Measurements from ENCODE around the gene C3orf70.

The C3orf70 gene

GRCh38 chr3:185040425-185040824 is 112.4 kb downstream of the C3orf70 start:
- H3K4me1 ChIP-seq (ENCODE audit: control insufficient read depth in 1 of 2, insufficient read depth in 1 of 2, low read depth in 1 of 2, low read length in 1 of 2), result peaks cover 0 to 3% of the 10 kb centered on the region in 2 experiments
- H3K27ac ChIP-seq, result no peak overlapping the region
- H3K4me3 ChIP-seq (ENCODE audit: low read depth in 1 of 2, low read length in 1 of 2), result no peak overlapping the region
- H3K27me3 ChIP-seq, result no peaks in the 10 kb centered on the region
- TF ChIP-seq CTCF (IDR thresholded peaks at IDR 0.05), result no peak
- H3K36me3 ChIP-seq, result peaks cover 28% of the 10 kb centered on the region
- no peaks in the 10 kb centered on the region for H3K9me3 ChIP-seq

GRCh38 chr3:185037801-185038200 is 115.1 kb downstream of the C3orf70 start:
- no peaks in the 10 kb centered on the region for H3K27me3 ChIP-seq
- no peak overlapping the region for H3K27ac ChIP-seq
- H3K4me1 ChIP-seq (ENCODE audit: control insufficient read depth in 1 of 2, insufficient read depth in 1 of 2, low read depth in 1 of 2, low read length in 1 of 2), result no peaks in the 10 kb centered on the region
- peaks cover 16% of the 10 kb centered on the region for H3K36me3 ChIP-seq
- H3K4me3 ChIP-seq (ENCODE audit: low read depth in 1 of 2, low read length in 1 of 2), result no peak overlapping the region
- no peaks in the 10 kb centered on the region for H3K9me3 ChIP-seq
- no peak for TF ChIP-seq CTCF (IDR thresholded peaks at IDR 0.05)

GRCh38 chr3:185030951-185031350 is 121.9 kb downstream of the C3orf70 start:
- Histone ChIP-seq H3K9me3 (no peaks in the 10 kb centered on the region), H3K27me3 (no peaks in the 10 kb centered on the region), H3K27ac (no peak overlapping the region), H3K4me3 (ENCODE audit: low read depth in 1 of 2, low read length in 1 of 2) (no peak overlapping the region), H3K4me1 (ENCODE audit: control insufficient read depth in 1 of 2, insufficient read depth in 1 of 2, low read depth in 1 of 2, low read length in 1 of 2) (no peaks in the 10 kb centered on the region), H3K36me3 (peaks cover 52% of the 10 kb centered on the region)
- TF ChIP-seq CTCF (IDR thresholded peaks at IDR 0.05), result no peak

- no peaks in the 10 kb centered on the region for H3K4me1 ChIP-seq (ENCODE audit: control insufficient read depth in 1 of 2, insufficient read depth in 1 of 2, low read depth in 1 of 2, low read length in 1 of 2)
- no peaks in the 10 kb centered on the region for H3K27me3 ChIP-seq
- H3K4me3 ChIP-seq (ENCODE audit: low read depth in 1 of 2, low read length in 1 of 2), result no peak overlapping the region
- H3K27ac ChIP-seq, result no peak overlapping the region
- peaks cover 58% of the 10 kb centered on the region for H3K36me3 ChIP-seq
- TF ChIP-seq CTCF (IDR thresholded peaks at IDR 0.05), result no peak
- H3K9me3 ChIP-seq, result no peaks in the 10 kb centered on the region
These were observed 122.5 kb downstream of the C3orf70 start for GRCh38 chr3:185030399-185030798.

- H3K27ac ChIP-seq, result no peak overlapping the region
- no peaks in the 10 kb centered on the region for H3K4me1 ChIP-seq (ENCODE audit: control insufficient read depth in 1 of 2, insufficient read depth in 1 of 2, low read depth in 1 of 2, low read length in 1 of 2)
- no peak overlapping the region for H3K4me3 ChIP-seq (ENCODE audit: low read depth in 1 of 2, low read length in 1 of 2)
- TF ChIP-seq CTCF (IDR thresholded peaks at IDR 0.05), result no peak
- H3K27me3 ChIP-seq, result no peaks in the 10 kb centered on the region
- no peaks in the 10 kb centered on the region for H3K9me3 ChIP-seq
- H3K36me3 ChIP-seq, result peaks cover 70% of the 10 kb centered on the region
These were observed 123.8 kb downstream of the C3orf70 start for GRCh38 chr3:185029086-185029485.

GRCh38 chr3:185028121-185028520 is 124.7 kb downstream of the C3orf70 start:
- no peak overlapping the region for H3K27ac ChIP-seq
- no peak for TF ChIP-seq CTCF (IDR thresholded peaks at IDR 0.05)
- H3K4me3 ChIP-seq (ENCODE audit: low read depth in 1 of 2, low read length in 1 of 2), result no peak overlapping the region
- no peaks in the 10 kb centered on the region for H3K9me3 ChIP-seq
- no peaks in the 10 kb centered on the region for H3K4me1 ChIP-seq (ENCODE audit: control insufficient read depth in 1 of 2, insufficient read depth in 1 of 2, low read depth in 1 of 2, low read length in 1 of 2)
- H3K36me3 ChIP-seq, result peaks cover 66% of the 10 kb centered on the region
- H3K27me3 ChIP-seq, result no peaks in the 10 kb centered on the region

Data from neutrophil (primary cell).